Skeletal muscle tissue (tissue), 4 donors: ENCODE measurements around the gene JAKMIP1. TPM values are rescaled to one million over a fixed set of nuclear protein-coding genes. Genes with fewer than 3 reads are reported as not detected.

Source experiments
- H3K27ac ChIP-seq: one replicate; pipeline ENCODE4 v1.7.0; 2013; ENCODE audit warnings: mild to moderate bottlenecking, low read depth, low read length, inconsistent platforms
- H3K27me3 ChIP-seq, 3 donors: one replicate each; pipeline ENCODE4 v1.7.0; 2013; ENCODE audit warnings: low read length in 3 of 3; ENCODE audit not compliant: control insufficient read depth in 3 of 3, insufficient read depth in 3 of 3
- H3K36me3 ChIP-seq, 3 donors: one replicate each; pipeline ENCODE4 v1.7.0; 2013; ENCODE audit warnings: low read length in 3 of 3; ENCODE audit not compliant: control insufficient read depth in 3 of 3, insufficient read depth in 3 of 3
- H3K4me1 ChIP-seq, 3 donors: one replicate each; pipeline ENCODE4 v1.7.0; 2013; ENCODE audit warnings: low read length in 3 of 3, mild to moderate bottlenecking in 3 of 3; ENCODE audit not compliant: control insufficient read depth in 3 of 3, insufficient read depth in 3 of 3
- H3K4me3 ChIP-seq, 3 donors: one replicate each; pipeline ENCODE4 v1.7.0; 2013; ENCODE audit warnings: low read length in 3 of 3
- H3K9ac ChIP-seq, 3 donors: one replicate each; pipeline ENCODE4 v1.7.0; 2013; ENCODE audit warnings: low read length in 3 of 3, mild to moderate bottlenecking in 3 of 3, moderate library complexity in 2 of 3, low read depth in 1 of 3
- H3K9me3 ChIP-seq, 3 donors: one replicate each; pipeline ENCODE4 v1.7.0; 2013; ENCODE audit warnings: low read length in 3 of 3; ENCODE audit not compliant: control insufficient read depth in 3 of 3
- total RNA-seq: library from RNA; depleted of rRNA; stranded (reverse); fragments of >200 nt; gene quantifications from one replicate; pipeline ENCODE4 v1.2.3, GENCODE V29; 2014
- donor health status: Osteomylitis.

Gene JAKMIP1
- total RNA-seq, 1 donor from 2014 or later = not detected

DNA sequence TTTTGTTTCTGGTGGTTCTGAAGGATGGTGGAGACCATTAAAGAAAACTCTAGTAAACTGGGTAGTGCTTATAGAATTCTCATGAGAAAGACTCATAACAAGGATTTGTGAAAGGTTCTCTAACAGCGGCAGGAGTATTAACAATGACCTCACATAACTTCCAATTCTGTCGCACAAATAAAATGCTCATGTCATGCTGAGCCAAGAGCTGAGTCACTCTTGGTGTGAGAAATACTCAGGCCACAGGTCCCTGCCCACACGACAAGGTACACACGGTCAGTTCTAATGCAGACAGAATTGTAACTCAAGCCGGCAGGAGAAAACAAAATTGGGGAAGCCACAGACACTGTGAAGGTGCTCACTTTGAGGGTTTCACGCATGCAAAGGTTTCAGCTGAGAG lies 147.7 kb downstream of the JAKMIP1 start:
- Histone ChIP-seq H3K36me3 (no peaks in the 10 kb centered on the region), H3K9ac (no peak overlapping the region), H3K4me1 (no peaks in the 10 kb centered on the region), H3K27ac (no peak overlapping the region), H3K4me3 (no peak overlapping the region), H3K27me3 (peaks cover 4 to 14% (median 6%) of the 10 kb centered on the region in 3 donors), H3K9me3 (peaks cover 0 to 6% (median 0%) of the 10 kb centered on the region in 3 donors)

DNA sequence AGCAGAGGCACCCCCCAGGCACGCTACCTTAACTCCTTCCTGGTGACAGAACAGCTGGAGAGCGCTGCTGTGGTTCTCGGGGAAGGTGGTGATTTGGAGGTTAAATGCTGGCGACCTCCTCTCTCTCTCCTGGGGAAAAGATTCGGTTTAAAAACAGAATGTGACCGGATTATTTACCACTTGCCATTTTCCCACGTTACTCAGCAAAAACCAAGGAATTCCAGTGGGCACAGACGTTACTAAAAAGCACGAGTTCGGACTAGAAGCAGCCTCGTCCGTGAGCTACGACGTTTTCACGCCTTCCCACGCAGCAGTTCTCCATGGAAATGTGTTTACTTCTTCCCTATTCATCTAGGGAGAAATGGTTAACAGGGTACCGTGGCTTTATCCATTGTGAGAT lies 149.8 kb downstream of the JAKMIP1 start:
- H3K4me1 ChIP-seq = no peaks in the 10 kb centered on the region
- peaks cover 11 to 29% (median 14%) of the 10 kb centered on the region in 3 donors for H3K27me3 ChIP-seq
- H3K9me3 ChIP-seq = peaks cover 0 to 2% (median 0%) of the 10 kb centered on the region in 3 donors
- no peak overlapping the region for H3K27ac ChIP-seq
- no peak overlapping the region for H3K4me3 ChIP-seq
- no peak overlapping the region for H3K9ac ChIP-seq
- H3K36me3 ChIP-seq = no peaks in the 10 kb centered on the region

DNA sequence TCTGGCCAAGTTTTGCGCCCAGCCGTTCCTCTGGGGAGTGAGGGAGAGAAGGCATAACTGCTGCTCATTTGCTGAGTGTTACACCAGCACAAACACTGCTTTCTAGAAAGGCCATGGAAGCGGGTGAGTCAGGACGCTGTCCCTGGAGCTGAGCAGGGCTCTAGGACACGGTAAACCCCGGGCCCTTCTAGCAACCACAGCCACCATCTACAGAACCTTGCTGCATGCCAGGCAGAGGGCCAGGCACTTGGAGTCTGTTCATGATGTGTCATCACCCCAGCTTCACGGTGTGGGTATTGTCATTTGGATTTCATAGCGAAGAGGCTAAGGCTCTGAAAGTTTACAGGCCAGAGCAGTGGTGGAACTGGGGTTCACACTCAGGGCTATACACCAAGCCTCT lies 150.4 kb downstream of the JAKMIP1 start:
- H3K27ac ChIP-seq = no peak overlapping the region
- H3K4me3 ChIP-seq = no peak overlapping the region
- no peaks in the 10 kb centered on the region for H3K36me3 ChIP-seq
- no peaks in the 10 kb centered on the region for H3K4me1 ChIP-seq
- peaks cover 11 to 31% (median 14%) of the 10 kb centered on the region in 3 donors for H3K27me3 ChIP-seq
- H3K9ac ChIP-seq = no peak overlapping the region
- H3K9me3 ChIP-seq = peaks cover 0 to 2% (median 0%) of the 10 kb centered on the region in 3 donors

GRCh38 chr4:6049278-6049677 lies 151.1 kb downstream of the JAKMIP1 start:
- Histone ChIP-seq H3K36me3 (no peaks in the 10 kb centered on the region), H3K27ac (no peak overlapping the region), H3K27me3 (peaks cover 12 to 35% (median 14%) of the 10 kb centered on the region in 3 donors)

GRCh38 chr4:6048537-6048936 lies 151.8 kb downstream of the JAKMIP1 start:
- Histone ChIP-seq H3K27me3 (peaks cover 18 to 41% (median 21%) of the 10 kb centered on the region in 3 donors), H3K4me3 (no peak overlapping the region), H3K36me3 (no peaks in the 10 kb centered on the region), H3K4me1 (no peaks in the 10 kb centered on the region), H3K27ac (no peak overlapping the region), H3K9ac (no peak overlapping the region), H3K9me3 (no peaks in the 10 kb centered on the region)

More at GRCh38 chr4:6049278-6049677, 151.1 kb downstream of the JAKMIP1 start:
- Histone ChIP-seq H3K4me3 (no peak overlapping the region), H3K9ac (no peak overlapping the region), H3K9me3 (no peaks in the 10 kb centered on the region), H3K4me1 (no peaks in the 10 kb centered on the region)

DNA sequence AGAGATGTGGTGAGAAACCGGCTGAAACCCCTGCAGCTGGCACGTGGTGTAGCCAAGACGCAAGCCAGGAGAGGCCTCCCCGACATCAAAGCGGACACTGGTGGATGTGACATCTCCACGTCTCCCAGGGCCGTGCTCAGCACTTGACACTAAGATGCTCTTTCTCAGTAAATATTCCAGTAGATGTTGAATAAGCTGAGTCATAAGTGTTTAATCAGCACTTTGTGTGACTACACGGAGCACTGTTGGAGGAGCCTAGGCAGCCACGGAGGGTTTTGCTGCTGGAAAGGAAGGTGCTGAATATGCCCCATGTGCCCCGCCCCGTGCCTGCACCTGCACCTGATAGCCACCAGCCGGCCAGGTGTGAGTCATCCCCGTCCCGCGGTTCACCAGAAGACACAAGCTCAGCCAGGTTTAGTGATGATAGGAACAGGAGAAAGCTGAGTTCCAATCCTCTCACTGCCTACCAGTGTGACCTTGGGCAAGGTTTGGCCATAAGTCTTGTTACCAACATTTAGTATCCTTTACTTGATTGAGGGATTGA lies 153.1 kb downstream of the JAKMIP1 start:
- peaks cover 23 to 42% (median 27%) of the 10 kb centered on the region in 3 donors for H3K27me3 ChIP-seq
- no peak overlapping the region for H3K9ac ChIP-seq
- no peaks in the 10 kb centered on the region for H3K4me1 ChIP-seq
- H3K27ac ChIP-seq = no peak overlapping the region
- no peaks in the 10 kb centered on the region for H3K36me3 ChIP-seq
- H3K4me3 ChIP-seq = no peak overlapping the region
- H3K9me3 ChIP-seq = no peaks in the 10 kb centered on the region

DNA sequence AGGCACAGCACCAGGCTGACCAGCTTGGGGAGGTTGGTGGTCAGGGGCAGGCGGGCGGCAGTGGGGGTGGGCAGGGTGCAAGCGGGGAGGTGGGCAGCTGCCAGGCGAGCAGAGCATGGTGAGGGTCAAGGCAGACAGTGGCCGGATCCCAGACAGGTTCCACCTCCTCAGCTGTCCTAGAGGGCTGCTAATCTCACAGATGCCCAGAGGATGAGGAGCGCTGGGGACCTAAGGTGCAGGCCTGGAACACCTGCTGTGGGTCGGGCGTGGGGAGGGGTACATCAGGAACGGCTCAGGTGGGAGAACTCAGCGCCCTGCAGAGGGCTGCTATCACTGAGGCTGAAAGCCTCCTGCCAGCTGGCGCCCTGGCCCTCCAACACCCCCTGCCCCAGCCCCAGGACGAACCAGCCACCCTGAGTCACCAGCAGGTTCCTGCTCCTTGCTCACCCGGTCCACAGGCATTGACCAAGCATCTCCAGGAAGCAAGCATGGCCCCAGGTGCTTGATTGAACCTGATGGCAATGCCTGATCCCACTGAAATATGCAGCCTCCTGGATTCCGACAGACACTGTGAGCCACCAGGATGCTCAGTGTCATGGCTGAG lies 153.7 kb downstream of the JAKMIP1 start:
- no peaks in the 10 kb centered on the region for H3K4me1 ChIP-seq
- H3K9me3 ChIP-seq = no peaks in the 10 kb centered on the region
- H3K4me3 ChIP-seq = no peak overlapping the region
- H3K27me3 ChIP-seq = peaks cover 23 to 44% (median 31%) of the 10 kb centered on the region in 3 donors
- no peaks in the 10 kb centered on the region for H3K36me3 ChIP-seq
- no peak overlapping the region for H3K27ac ChIP-seq
- no peak overlapping the region for H3K9ac ChIP-seq

DNA sequence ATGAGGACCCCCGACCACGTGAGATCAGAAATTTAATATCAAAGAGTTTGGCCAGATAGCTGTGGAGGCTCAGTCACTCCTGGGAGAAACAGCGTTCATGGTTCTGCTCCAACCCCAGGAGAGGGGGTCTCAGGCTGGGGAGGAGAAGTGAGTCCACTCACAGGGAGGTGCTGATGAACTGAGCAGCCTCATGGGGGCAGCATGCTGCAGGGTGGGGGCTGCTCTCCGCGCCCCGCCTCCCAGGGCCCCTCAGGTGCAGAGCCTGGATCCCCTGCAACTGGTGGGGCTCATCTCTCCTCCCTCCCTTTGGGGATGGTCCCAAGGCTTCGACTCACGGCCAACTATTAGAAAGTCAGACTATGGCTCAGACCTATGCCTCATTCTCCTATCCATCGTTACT lies 155.5 kb downstream of the JAKMIP1 start:
- Histone ChIP-seq H3K27me3 (peaks cover 19 to 53% (median 35%) of the 10 kb centered on the region in 3 donors), H3K27ac (no peak overlapping the region), H3K9me3 (no peaks in the 10 kb centered on the region), H3K4me3 (no peak overlapping the region), H3K9ac (no peak overlapping the region), H3K4me1 (no peaks in the 10 kb centered on the region), H3K36me3 (no peaks in the 10 kb centered on the region)

GRCh38 chr4:6044276-6044675 lies 156.1 kb downstream of the JAKMIP1 start:
- Histone ChIP-seq H3K4me3 (no peak overlapping the region), H3K27me3 (peaks cover 19 to 53% (median 35%) of the 10 kb centered on the region in 3 donors), H3K36me3 (no peaks in the 10 kb centered on the region), H3K27ac (no peak overlapping the region), H3K9ac (no peak overlapping the region), H3K4me1 (no peaks in the 10 kb centered on the region), H3K9me3 (no peaks in the 10 kb centered on the region)

- no peaks in the 10 kb centered on the region for H3K36me3 ChIP-seq
- no peak overlapping the region for H3K27ac ChIP-seq
- no peaks in the 10 kb centered on the region for H3K4me1 ChIP-seq
- H3K9ac ChIP-seq = no peak overlapping the region
- H3K9me3 ChIP-seq = no peaks in the 10 kb centered on the region
- no peak overlapping the region for H3K4me3 ChIP-seq
- H3K27me3 ChIP-seq = peaks cover 19 to 55% (median 35%) of the 10 kb centered on the region in 3 donors
These were observed 156.5 kb downstream of the JAKMIP1 start for GRCh38 chr4:6043843-6044242.
